ENCODE data around the gene MMP8. TPM values are rescaled to one million over a fixed set of nuclear protein-coding genes. Genes with fewer than 3 reads are reported as not detected.
A peak's percentile ranks its signal among the peaks of the same experiment; 100 is the strongest.
"Not testable (repeated sequence)": the region's sequence is repeated elsewhere in the genome, so short reads cannot be mapped to it uniquely, and the experiment has no call there.

MMP8 gene
- total and polyA plus RNA-seq, 7 donors, result 0.03 to 0.59 (median 0.04) TPM; not detected in 2

DNA sequence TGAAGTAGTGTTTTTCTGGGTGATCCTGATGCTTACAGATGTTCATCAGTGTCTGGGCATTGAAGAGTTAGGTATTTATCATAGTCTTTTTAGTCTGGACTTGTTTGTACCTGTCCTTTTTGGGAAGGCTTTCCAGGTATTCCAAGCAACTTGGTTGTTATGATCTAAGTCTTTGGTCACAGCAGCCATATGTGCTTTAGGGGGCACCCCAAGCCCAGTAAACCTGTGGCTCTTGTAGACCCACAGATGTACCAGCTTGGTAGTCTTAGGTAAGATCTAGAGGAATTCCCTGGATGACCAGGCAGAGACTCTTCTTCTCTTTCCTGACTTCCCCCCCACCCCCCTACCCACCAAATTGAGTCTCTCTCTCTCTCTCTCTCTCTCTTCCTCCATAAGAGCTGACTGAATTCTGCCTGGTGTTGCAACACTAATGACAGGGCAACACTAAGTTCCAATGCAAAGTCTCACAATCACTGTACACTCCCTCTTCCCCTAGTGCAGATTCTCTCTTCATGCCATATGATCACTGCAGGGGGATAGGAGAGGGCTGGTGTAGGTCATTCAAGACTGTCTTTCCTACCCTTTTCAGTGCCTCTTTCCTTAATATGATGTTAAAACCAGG lies 24.5 kb upstream of the MMP8 start:
- Histone ChIP-seq H3K4me3 (no peak overlapping the region), H3K27ac (no peak overlapping the region), H3K4me1 (no peaks in the 10 kb centered on the region), H3K27me3 (ENCODE audit: insufficient read depth in 3 of 3, low read length in 2 of 3) (no peaks in the 10 kb centered on the region), H3K36me3 (ENCODE audit: insufficient read depth in 1 of 2, low read depth in 1 of 2) (no peaks in the 10 kb centered on the region), H3K9me3 (no peaks in the 10 kb centered on the region)
- ATAC-seq (no peak), DNase-seq (no peak)
- no peak for TF ChIP-seq CTCF (IDR thresholded peaks at IDR 0.05)
- intact Hi-C loops (cut with DNase I), result no loop called here

DNA sequence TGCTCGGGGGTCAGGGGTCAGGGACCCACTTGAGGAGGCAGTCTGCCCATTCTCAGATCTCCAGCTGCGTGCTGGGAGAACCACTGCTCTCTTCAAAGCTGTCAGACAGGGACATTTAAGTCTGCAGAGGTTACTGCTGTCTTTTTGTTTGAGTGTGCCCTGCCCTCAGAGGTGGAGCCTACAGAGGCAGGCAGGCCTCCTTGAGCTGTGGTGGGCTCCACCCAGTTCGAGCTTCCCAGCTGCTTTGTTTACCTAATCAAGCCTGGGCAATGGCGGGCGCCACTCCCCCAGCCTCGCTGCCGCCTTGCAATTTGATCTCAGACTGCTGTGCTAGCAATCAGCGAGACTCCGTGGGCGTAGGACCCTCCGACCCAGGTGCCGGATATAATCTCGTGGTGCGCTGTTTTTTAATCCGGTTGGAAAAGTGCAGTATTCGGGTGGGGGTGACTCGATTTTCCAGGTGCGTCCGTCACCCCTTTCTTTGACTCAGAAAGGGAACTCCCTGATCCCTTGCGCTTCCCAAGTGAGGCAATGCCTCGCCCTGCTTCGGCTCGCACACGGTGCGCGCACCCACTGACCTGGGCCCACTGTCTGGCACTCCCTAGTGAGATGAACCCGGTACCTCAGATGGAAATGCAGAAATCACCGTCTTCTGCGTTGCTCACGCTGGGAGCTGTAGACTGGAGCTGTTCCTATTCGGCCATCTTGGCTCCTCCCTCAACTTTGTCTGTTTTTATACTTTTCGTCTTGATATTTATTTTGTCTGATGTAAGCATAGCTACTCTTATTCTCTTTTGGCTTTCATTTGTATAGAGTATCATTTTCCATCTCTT lies 22.2 kb upstream of the MMP8 start:
- H3K4me1 ChIP-seq; H3K27ac ChIP-seq; H3K4me3 ChIP-seq; H3K27me3 ChIP-seq (ENCODE audit: insufficient read depth in 3 of 3, low read length in 2 of 3); ATAC-seq; intact Hi-C loops (cut with DNase I); H3K9me3 ChIP-seq; DNase-seq; H3K36me3 ChIP-seq (ENCODE audit: insufficient read depth in 1 of 2, low read depth in 1 of 2): not testable (repeated sequence)
- WGBS, 3 donors, result 84 to 87% (median 87%) methylated on average over 24 to 32 of the region's 32 CpGs

GRCh38 chr11:102734650-102735049 lies 9.9 kb upstream of the MMP8 start:
- DNase-seq (no peak), ATAC-seq (no peak)
- TF ChIP-seq CTCF (IDR thresholded peaks at IDR 0.05), result no peak
- Histone ChIP-seq H3K9me3 (peaks cover 5% of the 10 kb centered on the region), H3K4me1 (no peaks in the 10 kb centered on the region), H3K27me3 (ENCODE audit: insufficient read depth in 3 of 3, low read length in 2 of 3) (no peaks in the 10 kb centered on the region), H3K27ac (no peak overlapping the region), H3K4me3 (no peak overlapping the region), H3K36me3 (ENCODE audit: insufficient read depth in 1 of 2, low read depth in 1 of 2) (no peaks in the 10 kb centered on the region)
- intact Hi-C loops (cut with DNase I), result loop anchor here in 1 of 2 donors (10.0 kb wide), 1 partner anchor 210 kb away; no protein-coding TSS in a partner anchor

- ATAC-seq (no peak), DNase-seq (peak in 1 of 2 donors; percentile 15)
- WGBS, 3 donors, result 46 to 55% (median 54%) methylated on average over 8 of the region's 8 CpGs
- no peaks in the 10 kb centered on the region for H3K36me3 ChIP-seq (ENCODE audit: insufficient read depth in 1 of 2, low read depth in 1 of 2)
- H3K9me3 ChIP-seq, result no peaks in the 10 kb centered on the region
- H3K4me1 ChIP-seq, result no peaks in the 10 kb centered on the region
- H3K27me3 ChIP-seq (ENCODE audit: insufficient read depth in 3 of 3, low read length in 2 of 3), result no peaks in the 10 kb centered on the region
- no peak overlapping the region for H3K4me3 ChIP-seq
- intact Hi-C loops (cut with DNase I), result loop anchor here in 1 of 2 donors (10.0 kb wide), 1 partner anchor 211 kb away; no protein-coding TSS in a partner anchor
- no peak overlapping the region for H3K27ac ChIP-seq
- peak; percentile 49 for TF ChIP-seq CTCF (IDR thresholded peaks at IDR 0.05)
Measured at GRCh38 chr11:102733232-102733875, 8.6 kb upstream of the MMP8 start.

DNA sequence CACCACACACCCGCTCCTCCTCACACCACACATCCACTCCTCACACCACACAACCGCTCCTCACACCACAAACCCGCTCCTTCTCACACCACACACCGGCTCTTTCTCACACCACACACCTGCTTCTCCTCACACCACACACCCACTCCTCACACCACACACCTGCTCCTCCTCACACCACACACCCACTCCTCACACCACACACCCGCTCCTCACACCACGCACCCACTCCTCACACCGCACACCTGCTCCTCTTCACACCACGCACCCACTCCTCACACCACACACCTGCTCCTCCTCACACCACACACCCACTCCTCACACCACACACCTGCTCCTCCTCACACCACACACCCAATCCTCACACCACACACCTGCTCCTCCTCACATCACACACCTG lies 6.2 kb upstream of the MMP8 start:
- ATAC-seq; H3K4me1 ChIP-seq; H3K9me3 ChIP-seq; H3K4me3 ChIP-seq; DNase-seq; H3K36me3 ChIP-seq (ENCODE audit: insufficient read depth in 1 of 2, low read depth in 1 of 2); H3K27me3 ChIP-seq (ENCODE audit: insufficient read depth in 3 of 3, low read length in 2 of 3); H3K27ac ChIP-seq: not testable (repeated sequence)
- intact Hi-C loops (cut with DNase I), result loop anchor here in 1 of 2 donors (10.0 kb wide), 1 partner anchor 214 kb away; no protein-coding TSS in a partner anchor
- 51 to 63% (median 62%) methylated on average over 8 of the region's 8 CpGs for WGBS, 3 donors

Data from psoas muscle (tissue), 8 donors.